SK-N-SH (cell line): ENCODE results near the gene POU2AF2. TPM values are rescaled to one million over a fixed set of nuclear protein-coding genes. Genes with fewer than 3 reads are reported as not detected.

Experiments used
- CTCF ChIA-PET: fragments of 300-600, 350-600 bp; formaldehyde crosslinking; extraction: SDS; loops from one replicate; lab custom pipeline; 2021; lab: Yijun Ruan, JAX
- POLR2A ChIA-PET: fragments of 350-600 bp; sonication (Branson Sonifier 250); formaldehyde crosslinking; extraction: SDS; loops from one replicate; lab custom pipeline; 2020; ENCODE audit warnings: antibody characterized with exemption, inconsistent platforms; lab: Yijun Ruan, JAX
- DNase-seq: peaks from one replicate; pipeline ENCODE4 v3.0.0; 2012
- H2AFZ ChIP-seq: fragments of 200-600 bp; sonication (generic); 2 replicates; pipeline ENCODE4 v1.8.1; 2016; ENCODE audit warnings: antibody characterized with exemption, mild to moderate bottlenecking, low read depth
- H3F3A ChIP-seq: fragments of 200-600 bp; sonication (generic); replicated peaks from 2 replicates; pipeline ENCODE3; 2016; ENCODE audit warnings: antibody characterized with exemption, mild to moderate bottlenecking; ENCODE audit not compliant: insufficient read depth
- H3K27ac ChIP-seq, 2 experiments: fragments of 200-500 bp in 1 of 2; fragments of 200-600 bp in 1 of 2; sonication (Bioruptor generic) in 1 of 2; sonication (generic), shearing (Covaris generic) in 1 of 2; 2 replicates each; pipeline versions ENCODE4 v1.5.1 to v1.6.1; 2014 to 2016; ENCODE audit warnings: low read depth in 2 of 2, inconsistent platforms in 1 of 2, low read length in 1 of 2, mild to moderate bottlenecking in 1 of 2, mixed read lengths in 1 of 2
- H3K27me3 ChIP-seq: fragments of 200-600 bp; sonication (generic), shearing (Covaris generic); 2 replicates; pipeline ENCODE4 v1.6.1; 2016; ENCODE audit warnings: mixed run types; ENCODE audit not compliant: insufficient read depth
- H3K36me3 ChIP-seq, 2 experiments: fragments of 200-500 bp in 1 of 2; fragments of 200-600 bp in 1 of 2; sonication (Bioruptor generic) in 1 of 2; sonication (generic) in 1 of 2; replicated peaks in 1 of 2; 2 replicates each; pipeline versions ENCODE3 to v1.5.1; 2014 to 2016; ENCODE audit warnings: low read length in 1 of 2, mild to moderate bottlenecking in 1 of 2; ENCODE audit not compliant: insufficient read depth in 2 of 2, control insufficient read depth in 1 of 2
- H3K4me1 ChIP-seq, 2 experiments: fragments of 200-500 bp in 1 of 2; fragments of 200-600 bp in 1 of 2; sonication (Bioruptor generic) in 1 of 2; sonication (generic), shearing (Covaris generic) in 1 of 2; 2 replicates each; pipeline versions ENCODE4 v1.5.1 to v1.6.1; 2014 to 2016; ENCODE audit warnings: low read depth in 1 of 2, low read length in 1 of 2, mixed run types in 1 of 2; ENCODE audit not compliant: insufficient read depth in 2 of 2, control insufficient read depth in 1 of 2
- H3K4me2 ChIP-seq: fragments of 200-600 bp; sonication (generic), shearing (Covaris generic); 2 replicates; pipeline ENCODE4 v1.6.1; 2017; ENCODE audit warnings: mixed run types
- H3K4me3 ChIP-seq, 2 experiments: fragments of 200-500 bp in 1 of 2; fragments of 200-600 bp in 1 of 2; sonication (Bioruptor generic) in 1 of 2; sonication (generic), shearing (Covaris generic) in 1 of 2; 2 replicates each; pipeline versions ENCODE4 v1.5.1 to v1.8.1; 2014 to 2016; ENCODE audit warnings: low read depth in 2 of 2, inconsistent platforms in 1 of 2, low read length in 1 of 2, mild to moderate bottlenecking in 1 of 2, mixed read lengths in 1 of 2, moderate library complexity in 1 of 2
- H3K79me2 ChIP-seq: fragments of 200-600 bp; sonication (generic); 2 replicates; pipeline ENCODE4 v1.8.1; 2017; ENCODE audit warnings: mild to moderate bottlenecking; ENCODE audit not compliant: insufficient read depth
- H3K9ac ChIP-seq: fragments of 200-600 bp; sonication (generic); 2 replicates; pipeline ENCODE4 v1.6.1; 2017; ENCODE audit warnings: mixed run types
- H3K9me2 ChIP-seq: fragments of 200-600 bp; sonication (generic); 2 replicates; pipeline ENCODE4 v1.6.1; 2017; ENCODE audit warnings: mixed run types
- H3K9me3 ChIP-seq: fragments of 200-600 bp; sonication (generic); 2 replicates; pipeline ENCODE4 v1.6.1; 2017; ENCODE audit warnings: mixed run types, mild to moderate bottlenecking, moderate library complexity
- H4K20me1 ChIP-seq: fragments of 200-600 bp; sonication (generic); 2 replicates; pipeline ENCODE4 v1.6.1; 2017; ENCODE audit warnings: mild to moderate bottlenecking, mixed run types; ENCODE audit not compliant: insufficient read depth
- CHD2 ChIP-seq: fragments of 150-350 bp; IDR thresholded peaks from 2 replicates; pipeline ENCODE4 v1.6.1; 2018; ENCODE audit warnings: low read length; ENCODE audit not compliant: partially characterized antibody
- ELF1 ChIP-seq: IDR thresholded peaks from 2 replicates; pipeline ENCODE4 v1.4.0; 2012
- FOSL2 ChIP-seq: IDR thresholded peaks from 2 replicates; pipeline ENCODE4 v1.4.0; 2012; ENCODE audit warnings: low read depth, mild to moderate bottlenecking, moderate library complexity, borderline replicate concordance
- FOXM1 ChIP-seq: IDR thresholded peaks from 2 replicates; pipeline ENCODE4 v1.4.0; 2012; ENCODE audit warnings: low read depth, mild to moderate bottlenecking
- GATA2 ChIP-seq: sonication (generic); formaldehyde crosslinking; IDR thresholded peaks from 2 replicates; pipeline ENCODE4 v1.5.0; 2020; ENCODE audit warnings: mild to moderate bottlenecking, missing genetic modification reagents
- IRF3 ChIP-seq: fragments of 150-350 bp; IDR thresholded peaks from 2 replicates; pipeline ENCODE4 v1.6.1; 2016; ENCODE audit warnings: mild to moderate bottlenecking, low read depth, low read length
- MAX ChIP-seq: IDR thresholded peaks from 2 replicates; pipeline ENCODE4 v1.4.0; 2012; ENCODE audit warnings: low read depth
- MXI1 ChIP-seq: IDR thresholded peaks from 2 replicates; pipeline ENCODE4 v1.6.1; 2012; ENCODE audit warnings: mild to moderate bottlenecking, low read depth, low read length, improper control_type of control experiment
- NRF1 ChIP-seq: IDR thresholded peaks from 2 replicates; pipeline ENCODE4 v1.6.1; 2012; ENCODE audit warnings: low read depth, mild to moderate bottlenecking, low read length
- RAD21 ChIP-seq: IDR thresholded peaks from 2 replicates; pipeline ENCODE4 v1.6.1; 2012; ENCODE audit warnings: mild to moderate bottlenecking, low read length
- RCOR1 ChIP-seq: fragments of 150-350 bp; IDR thresholded peaks from 2 replicates; pipeline ENCODE4 v1.6.1; 2017; ENCODE audit warnings: antibody characterized with exemption, low read length
- REST ChIP-seq: IDR thresholded peaks from 2 replicates; pipeline ENCODE4 v1.6.1; 2012; ENCODE audit warnings: mild to moderate bottlenecking, low read depth, low read length, moderate library complexity
- SIN3A ChIP-seq: IDR thresholded peaks from 2 replicates; pipeline ENCODE4 v1.6.1; 2012; ENCODE audit warnings: low read depth, mild to moderate bottlenecking, low read length, moderate library complexity, borderline replicate concordance
- TCF12 ChIP-seq: IDR thresholded peaks from 2 replicates; pipeline ENCODE4 v1.4.0; 2012
- TEAD4 ChIP-seq: IDR thresholded peaks from 2 replicates; pipeline ENCODE4 v1.4.0; 2012; ENCODE audit warnings: mild to moderate bottlenecking, borderline replicate concordance; ENCODE audit not compliant: insufficient read depth
- YY1 ChIP-seq: IDR thresholded peaks from 2 replicates; pipeline ENCODE4 v1.4.0; 2012; ENCODE audit warnings: low read depth, mild to moderate bottlenecking
- ZBTB33 ChIP-seq: IDR thresholded peaks from 2 replicates; pipeline ENCODE4 v1.4.0; 2012; ENCODE audit warnings: low read depth, borderline replicate concordance
- WGBS: methylation state at CpG from one replicate; pipeline ENCODE4 v1.1.6; 2017; ENCODE audit warnings: low lambda C conversion rate; 5-methylcytosine and 5-hydroxymethylcytosine counted together
- polyA plus RNA-seq, 3 experiments: library from polyadenylated mRNA; depleted of rRNA; stranded (reverse); fragments of >200 nt; gene quantifications; 2 replicates each; pipeline ENCODE4 v1.2.3, GENCODE V29; 2012
- TF ChIP-seq, protein P1 (sequence below): IDR thresholded peaks from 2 replicates; pipeline ENCODE4; 2012

Gene POU2AF2
- polyA plus RNA-seq, 1 of the 3 experiments (the other 2 are of a cell fraction) = 0.15 TPM

DNA sequence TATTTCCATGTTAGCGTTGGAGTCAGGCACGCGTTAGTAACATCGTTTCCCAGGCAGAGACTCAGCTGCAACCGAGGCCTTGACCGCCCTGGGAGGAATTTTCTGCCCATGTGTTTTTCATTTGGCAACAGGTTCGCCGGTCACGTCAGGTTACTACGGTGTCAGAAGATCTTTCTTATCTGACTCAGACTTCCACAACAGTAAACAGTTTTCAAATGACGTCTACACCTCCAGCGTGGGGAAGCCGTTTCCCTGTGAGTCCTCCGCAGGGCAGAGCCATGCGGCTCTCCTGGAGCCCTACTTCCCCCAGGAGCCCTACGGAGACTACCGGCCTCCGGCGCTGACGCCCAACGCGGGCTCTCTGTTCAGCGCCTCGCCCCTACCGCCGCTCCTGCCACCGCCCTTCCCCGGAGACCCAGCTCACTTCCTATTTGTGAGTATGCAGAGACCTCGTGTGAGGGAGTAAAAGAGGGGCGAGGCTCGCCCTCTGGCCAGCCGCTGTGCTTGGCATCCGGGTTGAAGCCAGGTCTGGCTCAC lies 38.5 kb downstream of the POU2AF2 start:
- no peak overlapping the region for H3K4me2 ChIP-seq
- H3K4me3 ChIP-seq = no peak overlapping the region; a peak in 1 of 4 replicates
- no peaks in the 10 kb centered on the region for H3K27me3 ChIP-seq
- H3K9me3 ChIP-seq = no peaks in the 10 kb centered on the region
- H3K9me2 ChIP-seq = no peaks in the 10 kb centered on the region
- CTCF ChIA-PET = interaction anchor here (0.6 to 12.0 kb wide), 19 partner anchors 7 to 1082 kb away, joined by 3 to 305 read pairs (median 8); partner anchors contain the start of gene POU2AF3
- no peaks in the 10 kb centered on the region for H4K20me1 ChIP-seq
- DNase-seq = peak; percentile 48
- TF ChIP-seq IRF3 (no peak), SIN3A (no peak), ZBTB33 (no peak), RAD21 (no peak), ELF1 (no peak), MAX (no peak), RCOR1 (no peak), TEAD4 (no peak), YY1 (no peak), REST (no peak), NRF1 (no peak), TCF12 (no peak), CHD2 (no peak), FOXM1 (no peak), FOSL2 (no peak), GATA2 (no peak), MXI1 (no peak)
- TF ChIP-seq, protein P1, sequence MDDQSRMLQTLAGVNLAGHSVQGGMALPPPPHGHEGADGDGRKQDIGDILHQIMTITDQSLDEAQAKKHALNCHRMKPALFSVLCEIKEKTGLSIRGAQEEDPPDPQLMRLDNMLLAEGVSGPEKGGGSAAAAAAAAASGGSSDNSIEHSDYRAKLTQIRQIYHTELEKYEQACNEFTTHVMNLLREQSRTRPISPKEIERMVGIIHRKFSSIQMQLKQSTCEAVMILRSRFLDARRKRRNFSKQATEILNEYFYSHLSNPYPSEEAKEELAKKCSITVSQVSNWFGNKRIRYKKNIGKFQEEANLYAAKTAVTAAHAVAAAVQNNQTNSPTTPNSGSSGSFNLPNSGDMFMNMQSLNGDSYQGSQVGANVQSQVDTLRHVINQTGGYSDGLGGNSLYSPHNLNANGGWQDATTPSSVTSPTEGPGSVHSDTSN = no peak
- TF ChIP-seq, all 33 proteins: peak for 0
- Histone ChIP-seq H3K9ac (no peak overlapping the region), H3K27ac (no peak overlapping the region), H3K36me3 (no peaks in the 10 kb centered on the region), H3K79me2 (no peaks in the 10 kb centered on the region), H3K4me1 (peaks cover 0 to 17% of the 10 kb centered on the region in 2 experiments; a peak in 1 of 4 replicates), H3F3A (no peaks in the 10 kb centered on the region), H2AFZ (no peak overlapping the region)
- POLR2A ChIA-PET = no interaction called here
- 80% methylated on average over 33 of the region's 33 CpGs for WGBS
